OCI-LY1 (cell line): Measurements from ENCODE around the gene CELF2.

Experiments
- EZH2 ChIP-seq: fragments of 200-600 bp; sonication (generic), shearing (Covaris generic); IDR thresholded peaks from 2 replicates; pipeline ENCODE4 v1.8.0; 2017; ENCODE audit warnings: borderline replicate concordance, mixed run types, mild to moderate bottlenecking, antibody characterized with exemption, low read length, moderate library complexity, mixed read lengths
- TF ChIP-seq, protein P1 (sequence below): fragments of 200-600 bp; sonication (generic), shearing (Covaris generic); IDR thresholded peaks from 2 replicates; pipeline ENCODE4 v1.5.1; 2017; ENCODE audit warnings: mild to moderate bottlenecking, antibody characterized with exemption, low read length, moderate library complexity, mixed read lengths

GRCh38 chr10:11264296-11265048, 246.8 kb downstream of the CELF2 start:
- TF ChIP-seq, protein P1, sequence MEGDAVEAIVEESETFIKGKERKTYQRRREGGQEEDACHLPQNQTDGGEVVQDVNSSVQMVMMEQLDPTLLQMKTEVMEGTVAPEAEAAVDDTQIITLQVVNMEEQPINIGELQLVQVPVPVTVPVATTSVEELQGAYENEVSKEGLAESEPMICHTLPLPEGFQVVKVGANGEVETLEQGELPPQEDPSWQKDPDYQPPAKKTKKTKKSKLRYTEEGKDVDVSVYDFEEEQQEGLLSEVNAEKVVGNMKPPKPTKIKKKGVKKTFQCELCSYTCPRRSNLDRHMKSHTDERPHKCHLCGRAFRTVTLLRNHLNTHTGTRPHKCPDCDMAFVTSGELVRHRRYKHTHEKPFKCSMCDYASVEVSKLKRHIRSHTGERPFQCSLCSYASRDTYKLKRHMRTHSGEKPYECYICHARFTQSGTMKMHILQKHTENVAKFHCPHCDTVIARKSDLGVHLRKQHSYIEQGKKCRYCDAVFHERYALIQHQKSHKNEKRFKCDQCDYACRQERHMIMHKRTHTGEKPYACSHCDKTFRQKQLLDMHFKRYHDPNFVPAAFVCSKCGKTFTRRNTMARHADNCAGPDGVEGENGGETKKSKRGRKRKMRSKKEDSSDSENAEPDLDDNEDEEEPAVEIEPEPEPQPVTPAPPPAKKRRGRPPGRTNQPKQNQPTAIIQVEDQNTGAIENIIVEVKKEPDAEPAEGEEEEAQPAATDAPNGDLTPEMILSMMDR: no peak
- no peak for TF ChIP-seq EZH2
